NCI-H748 treated with DMSO at 0.1 percent for 48 hours (cell line): Measurements from ENCODE around the gene ZNF605.
"Not testable (repeated sequence)": the region's sequence is repeated elsewhere in the genome, so short reads cannot be mapped to it uniquely, and the experiment has no call there.

Experiments used
- DNase-seq: peaks from one replicate; lab custom pipeline; 2025; lab: John Stamatoyannopoulos, UW

The ZNF605 gene

GRCh38 chr12:132949936-132950837, 5.9 kb downstream of the ZNF605 start:
- no peak for DNase-seq

GRCh38 chr12:132948146-132949066, 7.7 kb downstream of the ZNF605 start:
- DNase-seq = no peak

GRCh38 chr12:132946246-132946820, 9.8 kb downstream of the ZNF605 start:
- no peak for DNase-seq

- DNase-seq = no peak
Measured at GRCh38 chr12:132945806-132946205, 10.3 kb downstream of the ZNF605 start.

GRCh38 chr12:132942611-132943010, 13.5 kb downstream of the ZNF605 start:
- no peak for DNase-seq

GRCh38 chr12:132941336-132941954, 14.7 kb downstream of the ZNF605 start:
- DNase-seq = no peak

- no peak for DNase-seq
Measured at GRCh38 chr12:132940071-132940719, 15.9 kb downstream of the ZNF605 start.

- not testable (repeated sequence) for DNase-seq
Measured at GRCh38 chr12:132938807-132939206, 17.3 kb downstream of the ZNF605 start.

GRCh38 chr12:132937476-132937875, 18.6 kb downstream of the ZNF605 start:
- no peak for DNase-seq

- not testable (repeated sequence) for DNase-seq
Measured at GRCh38 chr12:132936921-132937320, 19.2 kb downstream of the ZNF605 start.

- no peak for DNase-seq
Measured at GRCh38 chr12:132936163-132936562, 19.9 kb downstream of the ZNF605 start.

- DNase-seq = no peak
Measured at GRCh38 chr12:132926415-132926833, 29.7 kb downstream of the ZNF605 start.

- no peak for DNase-seq
Measured at GRCh38 chr12:132925597-132926414, 30.3 kb downstream of the ZNF605 start.

GRCh38 chr12:132924356-132924755, 31.8 kb downstream of the ZNF605 start:
- no peak for DNase-seq

- DNase-seq = no peak
Measured at GRCh38 chr12:132923356-132923909, 32.7 kb downstream of the ZNF605 start.

GRCh38 chr12:132922676-132923075, 33.4 kb downstream of the ZNF605 start:
- DNase-seq = no peak

- no peak for DNase-seq
Measured at GRCh38 chr12:132921685-132922084, 34.4 kb downstream of the ZNF605 start.

GRCh38 chr12:132918680-132919079, 37.4 kb downstream of the ZNF605 start:
- no peak for DNase-seq

- no peak for DNase-seq
Measured at GRCh38 chr12:132909030-132909368, 47.1 kb downstream of the ZNF605 start.
